Measurements from ENCODE around the gene SEMA5B.

The SEMA5B gene

GRCh38 chr3:122969585-122970469 is 57.7 kb downstream of the SEMA5B start:
- DNase-seq (ENCODE audit: low spot score) = no peak

DNA sequence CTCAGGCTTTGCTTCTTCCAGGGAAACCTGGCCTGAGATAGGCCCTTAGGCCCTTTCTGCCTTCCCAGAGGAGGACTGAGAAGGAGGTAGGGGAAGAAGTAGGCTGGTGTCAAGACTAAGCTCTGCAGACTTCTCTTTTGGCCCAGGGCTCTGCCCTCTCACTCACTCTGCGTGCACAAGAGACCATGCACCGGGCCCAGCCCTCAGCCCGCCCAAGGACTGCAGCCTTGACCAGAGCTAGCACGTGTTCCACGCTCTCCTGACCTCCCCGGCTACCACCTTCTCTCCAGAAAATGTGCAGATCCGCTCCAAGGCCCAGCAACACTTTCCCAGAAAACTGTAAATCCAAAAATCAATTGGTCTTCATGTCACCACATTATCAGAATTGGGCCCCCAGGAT is 59.8 kb downstream of the SEMA5B start:
- no peak for DNase-seq (ENCODE audit: low spot score)

DNA sequence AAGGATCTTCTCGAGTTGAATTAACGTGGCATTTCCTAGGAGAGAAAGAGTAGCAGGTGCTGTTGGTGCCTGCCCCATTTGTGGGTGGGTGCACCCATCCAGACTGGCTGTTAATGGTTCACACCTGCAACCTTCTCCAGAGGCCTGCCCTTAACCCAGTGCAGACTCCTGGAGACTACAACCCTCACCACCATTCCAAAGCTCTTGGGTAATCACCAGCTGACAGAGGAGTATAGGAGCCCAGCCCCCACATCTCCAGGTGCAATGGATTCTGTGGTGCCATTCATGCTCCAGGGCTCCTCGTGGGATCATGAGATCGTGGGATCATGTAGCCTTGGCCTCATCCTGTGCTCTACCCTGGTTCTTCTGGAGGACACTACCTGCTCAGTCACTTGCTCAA is 60.2 kb downstream of the SEMA5B start:
- DNase-seq (ENCODE audit: low spot score) = no peak

DNA sequence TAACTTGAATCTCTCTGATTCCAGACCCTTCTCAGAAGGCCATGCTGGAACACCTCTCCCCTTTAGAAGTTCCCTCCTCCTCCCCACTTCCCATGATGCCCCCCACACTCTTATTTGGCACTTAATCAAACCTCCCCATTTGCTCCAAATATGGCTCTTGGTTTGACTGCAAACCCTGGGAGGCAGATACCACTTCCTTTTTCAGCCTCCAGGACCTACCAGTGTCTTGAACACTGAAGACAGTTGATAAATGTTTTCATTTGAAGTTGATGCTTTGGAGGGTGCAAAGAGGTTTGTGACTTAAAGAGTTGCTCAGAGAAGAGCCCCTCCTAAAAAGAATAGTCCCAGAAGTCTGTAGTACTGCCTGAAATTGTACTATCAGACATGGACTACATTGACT is 61.5 kb downstream of the SEMA5B start:
- no peak for DNase-seq (ENCODE audit: low spot score)

DNA sequence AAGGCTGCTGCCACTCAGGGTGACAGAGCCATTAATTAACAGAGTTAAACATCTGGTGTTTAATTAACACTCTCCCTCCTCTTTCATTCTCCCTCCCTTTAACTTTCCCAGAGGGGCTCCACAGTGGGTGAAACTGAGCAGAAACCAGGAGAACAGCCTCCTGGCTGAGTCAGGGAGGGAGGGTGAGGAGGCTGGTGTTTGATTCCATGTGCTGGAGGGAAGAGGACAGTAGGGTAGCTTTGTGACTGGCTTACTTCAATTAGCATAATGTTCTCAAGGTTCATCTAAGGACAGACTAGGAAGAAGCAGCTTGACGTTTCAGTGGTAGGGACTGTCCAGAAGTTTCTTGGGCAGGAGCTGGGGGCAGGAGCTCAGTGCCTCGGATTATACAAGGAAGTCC is 62.8 kb downstream of the SEMA5B start:
- DNase-seq (ENCODE audit: low spot score) = no peak

- DNase-seq (ENCODE audit: low spot score) = no peak
These were observed 65.4 kb downstream of the SEMA5B start for GRCh38 chr3:122962149-122962548.

DNA sequence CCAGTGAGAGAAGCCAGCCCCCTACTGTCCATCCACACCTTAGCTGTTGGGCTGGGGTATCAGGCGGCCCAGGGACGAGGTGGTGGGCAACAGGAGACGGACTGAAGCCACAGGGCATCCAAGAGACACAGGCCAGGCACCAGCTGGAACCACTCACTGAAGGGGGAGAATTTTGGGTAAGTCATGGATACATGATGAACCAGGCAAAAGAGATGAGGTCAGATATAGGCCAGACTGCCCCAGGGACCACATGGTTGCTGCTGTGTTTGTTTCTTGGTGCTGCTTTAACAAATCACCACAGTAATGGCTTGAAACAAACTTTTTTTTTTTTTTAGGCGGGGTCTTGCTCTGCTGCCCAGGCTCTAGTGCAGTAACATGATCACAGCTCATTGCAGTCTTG is 66.4 kb downstream of the SEMA5B start:
- DNase-seq (ENCODE audit: low spot score) = no peak

- DNase-seq (ENCODE audit: low spot score) = no peak
These were observed 66.9 kb downstream of the SEMA5B start for GRCh38 chr3:122960652-122961051.

GRCh38 chr3:122959339-122959738 is 68.2 kb downstream of the SEMA5B start:
- DNase-seq (ENCODE audit: low spot score) = no peak

DNA sequence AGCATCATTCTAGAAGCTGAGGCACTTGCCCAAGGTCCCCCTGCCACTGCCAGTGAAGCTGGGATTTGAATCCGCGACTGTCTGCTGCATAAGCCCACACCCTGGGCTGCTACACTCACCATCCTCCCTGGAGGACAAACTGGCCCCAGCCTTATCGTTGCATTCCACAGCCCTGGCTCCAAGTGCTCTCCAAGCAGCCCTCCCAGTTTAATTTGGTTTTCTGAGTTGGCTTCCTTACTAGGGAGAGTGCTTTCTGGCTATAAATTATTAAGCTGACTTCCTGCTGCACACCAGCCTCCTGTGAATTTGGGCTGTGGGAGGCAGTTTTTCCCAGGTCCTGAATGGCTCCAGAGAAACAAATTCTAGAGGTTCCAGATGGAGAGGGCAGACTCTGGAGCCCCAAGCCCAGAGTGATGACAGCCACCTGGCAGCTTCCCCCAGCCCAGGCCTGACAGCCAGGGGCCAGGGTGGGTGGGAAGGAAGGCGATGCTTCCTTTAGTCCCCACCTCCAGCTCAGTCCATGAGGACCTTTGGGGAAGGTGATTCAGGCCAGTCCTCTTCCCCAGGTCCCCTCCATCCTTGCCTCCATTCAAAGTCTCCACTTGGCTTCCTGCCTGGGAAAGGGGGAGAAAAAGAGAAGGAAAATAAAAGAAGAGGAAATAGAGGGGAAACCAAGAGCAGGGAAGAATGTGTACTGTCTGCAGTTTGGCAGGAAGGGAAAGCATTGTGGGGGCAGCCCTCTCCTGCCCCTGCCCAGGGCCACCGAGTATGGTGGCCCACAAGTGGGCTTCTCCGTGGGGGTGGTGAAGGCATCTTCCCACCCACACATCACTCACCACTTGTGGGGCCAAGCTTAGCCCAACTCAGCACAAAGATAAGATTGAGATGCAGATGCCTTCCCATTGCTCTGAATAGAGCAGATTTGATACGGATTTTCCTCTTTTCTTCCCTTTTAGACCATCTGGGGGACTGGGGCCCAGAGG is 69.6 kb downstream of the SEMA5B start:
- no peak for DNase-seq (ENCODE audit: low spot score)

DNA sequence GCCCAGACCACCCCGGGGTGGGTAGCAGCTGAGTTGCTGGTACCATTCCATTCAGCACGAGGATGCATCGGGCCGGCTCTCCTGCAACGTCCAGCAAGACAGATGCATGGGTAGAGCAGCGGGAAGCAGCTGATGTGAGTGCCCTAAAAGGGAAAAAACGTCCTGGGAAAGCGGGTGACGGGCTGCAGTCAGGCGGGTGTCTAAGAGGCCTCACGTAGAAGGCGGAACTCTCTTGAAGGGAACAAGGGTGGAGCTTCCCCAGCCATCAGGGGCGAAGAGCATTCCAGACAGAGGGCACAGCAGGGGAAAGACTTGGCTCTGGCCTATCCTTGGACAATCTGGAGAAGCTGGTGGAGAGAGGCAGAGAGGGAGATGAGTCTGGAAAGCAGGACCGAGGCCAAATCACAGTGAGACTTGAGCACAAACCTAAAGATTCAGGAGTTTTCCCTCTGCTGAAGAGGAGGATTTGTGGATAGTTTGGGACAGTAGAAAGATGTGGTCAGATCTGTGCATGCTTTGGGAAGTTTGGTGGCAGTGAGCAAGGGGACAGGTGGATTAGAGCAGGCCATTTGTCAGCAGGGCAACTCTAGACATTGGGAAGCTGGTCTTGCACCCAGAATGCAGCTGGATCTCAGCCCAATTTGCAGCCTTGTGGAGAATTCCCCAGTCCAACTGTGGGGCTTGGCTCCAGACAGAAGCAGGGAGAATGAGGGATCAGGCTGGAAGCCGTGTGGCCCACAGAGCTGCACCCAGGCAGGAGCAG is 70.7 kb downstream of the SEMA5B start:
- no peak for DNase-seq (ENCODE audit: low spot score)

GRCh38 chr3:122955916-122956692 is 71.5 kb downstream of the SEMA5B start:
- no peak for DNase-seq (ENCODE audit: low spot score)

DNA sequence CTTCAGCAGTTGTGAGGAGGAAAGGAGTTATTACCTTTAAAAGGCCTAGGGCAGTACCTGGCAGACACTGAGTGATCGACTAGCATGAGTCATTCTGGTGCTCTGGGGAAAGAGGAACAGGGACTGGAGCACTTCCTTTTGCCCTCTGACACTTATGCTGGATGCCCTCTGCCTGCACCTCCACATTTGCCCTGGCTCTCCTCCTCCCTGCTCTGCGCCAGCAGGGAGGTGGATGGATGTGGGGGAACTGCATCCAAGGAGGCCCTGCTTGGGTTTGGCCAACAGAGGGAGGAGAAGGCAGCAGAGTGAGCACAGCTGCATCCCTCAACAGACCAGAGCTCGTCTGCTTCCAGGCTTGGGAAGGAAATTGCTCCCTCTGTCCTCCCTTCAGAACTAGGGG is 75.0 kb downstream of the SEMA5B start:
- no peak for DNase-seq (ENCODE audit: low spot score)

DNA sequence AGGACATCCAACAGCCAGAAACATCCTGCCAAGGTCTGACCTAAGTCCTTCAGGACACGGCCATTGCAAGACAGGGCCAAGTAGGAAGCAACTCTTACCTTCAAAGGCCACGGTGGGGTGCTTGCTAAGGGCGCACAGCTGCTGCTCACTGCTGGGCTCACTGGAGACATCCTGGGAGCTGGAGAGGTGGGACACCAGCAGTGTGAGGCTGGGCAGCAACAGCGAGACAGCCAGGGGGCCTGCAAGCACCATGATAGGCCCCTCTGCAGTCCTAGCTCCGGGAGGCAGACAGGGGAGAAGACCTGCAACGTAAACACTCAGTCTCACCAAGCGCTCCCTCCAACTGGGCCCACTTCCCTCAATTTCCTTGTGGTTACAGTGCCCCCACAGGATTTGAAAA is 79.2 kb downstream of the SEMA5B start:
- no peak for DNase-seq (ENCODE audit: low spot score)

- peak; percentile 52 for DNase-seq (ENCODE audit: low spot score)
These were observed 79.8 kb downstream of the SEMA5B start for GRCh38 chr3:122947738-122948137.

DNA sequence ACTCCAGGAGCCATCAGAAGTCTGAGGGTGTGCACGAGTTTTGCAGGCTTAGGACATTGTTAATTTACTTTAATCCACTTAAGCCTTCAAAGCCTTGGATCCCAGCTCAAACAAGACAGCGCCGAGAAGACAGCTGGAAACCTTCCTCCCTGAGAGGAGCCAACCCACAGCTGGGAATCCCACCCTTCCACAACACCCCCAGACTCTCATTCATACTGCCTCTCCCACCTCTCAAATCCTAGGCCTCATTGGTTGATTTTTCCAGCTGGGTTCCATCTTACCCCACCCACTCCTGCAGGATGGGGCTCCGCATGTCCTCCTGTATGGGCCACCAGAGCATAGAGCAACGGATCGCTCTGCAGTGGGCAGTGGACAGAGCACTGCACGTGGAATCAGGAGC is 80.4 kb downstream of the SEMA5B start:
- no peak for DNase-seq (ENCODE audit: low spot score)

DNA sequence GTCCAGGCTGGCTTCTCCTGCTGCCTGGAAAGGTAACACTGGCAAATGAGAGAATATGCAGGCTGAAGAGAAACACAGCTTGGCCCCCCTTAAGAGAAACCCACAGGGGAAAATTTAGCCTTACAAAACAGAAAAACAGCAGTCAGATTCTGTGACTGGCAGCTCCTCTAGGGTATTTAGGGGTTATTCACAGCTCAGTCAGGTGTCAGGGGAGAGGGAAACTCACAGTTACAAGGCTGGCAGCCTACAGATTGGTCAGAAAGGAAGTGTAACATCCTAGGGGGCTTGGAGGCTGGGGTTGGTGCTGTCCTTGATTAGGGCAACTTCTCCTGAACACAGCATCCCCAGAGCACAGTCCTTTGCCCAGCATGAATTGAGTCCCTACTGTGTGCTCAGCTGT is 81.4 kb downstream of the SEMA5B start:
- DNase-seq (ENCODE audit: low spot score) = no peak

- DNase-seq (ENCODE audit: low spot score) = no peak
These were observed 82.3 kb downstream of the SEMA5B start for GRCh38 chr3:122945230-122945629.

GRCh38 chr3:122944671-122945161 is 82.8 kb downstream of the SEMA5B start:
- DNase-seq (ENCODE audit: low spot score) = peak; percentile 49

DNA sequence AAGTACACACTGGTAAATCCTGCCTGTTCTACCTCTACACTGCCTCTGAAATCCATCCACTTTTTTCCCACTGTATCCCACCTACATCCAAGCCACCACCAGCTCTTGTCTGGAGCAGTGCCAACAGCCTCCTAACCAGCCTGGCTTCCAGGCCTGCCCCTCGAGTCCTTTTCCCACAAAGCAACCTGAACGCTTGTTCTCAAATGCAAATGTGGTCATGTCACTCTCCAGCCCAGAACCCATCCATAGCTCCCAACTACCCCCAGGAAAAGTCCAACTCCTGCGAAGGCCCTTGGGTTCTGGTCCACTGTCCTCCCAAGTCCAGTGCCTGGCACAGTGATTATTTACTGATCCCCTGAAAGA is 83.8 kb downstream of the SEMA5B start:
- no peak for DNase-seq (ENCODE audit: low spot score)

Measured in hepatic stellate cell (primary cell).